ENCODE data around the gene ITM2A. TPM values are rescaled to one million over a fixed set of nuclear protein-coding genes. Genes with fewer than 3 reads are reported as not detected.

ITM2A gene
- total RNA-seq, 1 experiment from 2014 or later, result not detected

GRCh38 chrX:79412972-79413371, 45.8 kb upstream of the ITM2A start:
- Histone ChIP-seq H3K4me1 (no peaks in the 10 kb centered on the region), H3K4me3 (ENCODE audit: low read depth, low read length) (no peak overlapping the region), H3K36me3 (ENCODE audit: control insufficient read depth, insufficient read depth, low read length) (no peaks in the 10 kb centered on the region), H3K9me3 (no peaks in the 10 kb centered on the region), H3K27me3 (replicated peaks; ENCODE audit: control insufficient read depth, insufficient read depth, low read length) (no peaks in the 10 kb centered on the region)
- DNase-seq, result no peak
- no peaks in the 10 kb centered on the region for H3K4me1 Mint-ChIP-seq (ENCODE audit: low read depth, unreplicated experiment)
- TF ChIP-seq CTCF (IDR thresholded peaks at IDR 0.05; ENCODE audit: insufficient read depth in 1 of 2, low read depth in 1 of 2, low read length in 1 of 2, severe bottlenecking in 1 of 2, unreplicated experiment in 1 of 2), result no peak
- no peak overlapping the region for H3K27ac Mint-ChIP-seq (ENCODE audit: unreplicated experiment)
- no TSS peak for BruUV-seq (replicated peaks)
- no peak overlapping the region for H3K4me3 Mint-ChIP-seq (ENCODE audit: unreplicated experiment)
- ChIA-PET CTCF (no interaction called here), POLR2A (no interaction called here)
- H3K27me3 Mint-ChIP-seq (ENCODE audit: insufficient read depth, unreplicated experiment), result peaks cover 2% of the 10 kb centered on the region
- no peaks in the 10 kb centered on the region for H3K36me3 Mint-ChIP-seq (ENCODE audit: insufficient read depth, unreplicated experiment)
- H3K9me3 Mint-ChIP-seq (ENCODE audit: unreplicated experiment), result no peaks in the 10 kb centered on the region
- intact Hi-C loops (cut with micrococcal nuclease; ENCODE audit: unreplicated experiment), result no loop called here

- BruUV-seq (replicated peaks), result no TSS peak
These were observed 45.0 kb upstream of the ITM2A start for GRCh38 chrX:79412166-79412565.

GRCh38 chrX:79409657-79410056, 42.5 kb upstream of the ITM2A start:
- DNase-seq, result no peak
- H3K4me3 Mint-ChIP-seq (ENCODE audit: unreplicated experiment), result no peak overlapping the region
- no peaks in the 10 kb centered on the region for H3K4me1 Mint-ChIP-seq (ENCODE audit: low read depth, unreplicated experiment)
- Histone ChIP-seq H3K4me1 (no peaks in the 10 kb centered on the region), H3K9me3 (no peaks in the 10 kb centered on the region), H3K36me3 (ENCODE audit: control insufficient read depth, insufficient read depth, low read length) (no peaks in the 10 kb centered on the region), H3K4me3 (ENCODE audit: low read depth, low read length) (no peak overlapping the region), H3K27me3 (replicated peaks; ENCODE audit: control insufficient read depth, insufficient read depth, low read length) (no peaks in the 10 kb centered on the region)
- no TSS peak for BruUV-seq (replicated peaks)
- CTCF ChIA-PET, result no interaction called here
- intact Hi-C loops (cut with micrococcal nuclease; ENCODE audit: unreplicated experiment), result no loop called here
- no peaks in the 10 kb centered on the region for H3K9me3 Mint-ChIP-seq (ENCODE audit: unreplicated experiment)
- H3K27ac Mint-ChIP-seq (ENCODE audit: unreplicated experiment), result no peak overlapping the region
- POLR2A ChIA-PET, result no interaction called here
- H3K36me3 Mint-ChIP-seq (ENCODE audit: insufficient read depth, unreplicated experiment), result no peaks in the 10 kb centered on the region
- peaks cover 2% of the 10 kb centered on the region for H3K27me3 Mint-ChIP-seq (ENCODE audit: insufficient read depth, unreplicated experiment)
- TF ChIP-seq CTCF (IDR thresholded peaks at IDR 0.05; ENCODE audit: insufficient read depth in 1 of 2, low read depth in 1 of 2, low read length in 1 of 2, severe bottlenecking in 1 of 2, unreplicated experiment in 1 of 2), result no peak

More at GRCh38 chrX:79412166-79412565, 45.0 kb upstream of the ITM2A start:
- H3K9me3 Mint-ChIP-seq (ENCODE audit: unreplicated experiment), result no peaks in the 10 kb centered on the region
- H3K27me3 Mint-ChIP-seq (ENCODE audit: insufficient read depth, unreplicated experiment), result peaks cover 2% of the 10 kb centered on the region
- H3K36me3 Mint-ChIP-seq (ENCODE audit: insufficient read depth, unreplicated experiment), result no peaks in the 10 kb centered on the region
- no peak overlapping the region for H3K27ac Mint-ChIP-seq (ENCODE audit: unreplicated experiment)
- no peaks in the 10 kb centered on the region for H3K36me3 ChIP-seq (ENCODE audit: control insufficient read depth, insufficient read depth, low read length)
- no peaks in the 10 kb centered on the region for H3K9me3 ChIP-seq
- no peaks in the 10 kb centered on the region for H3K4me1 ChIP-seq
- no peak for TF ChIP-seq CTCF (IDR thresholded peaks at IDR 0.05; ENCODE audit: insufficient read depth in 1 of 2, low read depth in 1 of 2, low read length in 1 of 2, severe bottlenecking in 1 of 2, unreplicated experiment in 1 of 2)
- H3K4me3 ChIP-seq (ENCODE audit: low read depth, low read length), result no peak overlapping the region
- POLR2A ChIA-PET, result no interaction called here
- H3K4me1 Mint-ChIP-seq (ENCODE audit: low read depth, unreplicated experiment), result no peaks in the 10 kb centered on the region
- DNase-seq, result no peak
- CTCF ChIA-PET, result no interaction called here
- intact Hi-C loops (cut with micrococcal nuclease; ENCODE audit: unreplicated experiment), result no loop called here
- no peaks in the 10 kb centered on the region for H3K27me3 ChIP-seq (replicated peaks; ENCODE audit: control insufficient read depth, insufficient read depth, low read length)
- H3K4me3 Mint-ChIP-seq (ENCODE audit: unreplicated experiment), result no peak overlapping the region

All from Caco-2 (cell line).